Upper lobe of left lung (tissue), 4 donors: ENCODE measurements around the gene NCOR2.

Experiments
- POLR2AphosphoS5 ChIP-seq, 2 donors: sonication (generic); formaldehyde crosslinking; IDR thresholded peaks; one replicate each; pipeline ENCODE4 v1.5.1; 2017; ENCODE audit warnings: antibody characterized with exemption in 2 of 2
- TF ChIP-seq, protein P1 (sequence below), 6 experiments: fragments of 450-650 bp in 4 of 6; fragments of 200-600 bp in 2 of 6; sonication (generic) in 2 of 6; IDR thresholded peaks; one replicate each; pipeline ENCODE4 v1.5.1; 2016 to 2019; ENCODE audit warnings: antibody characterized with exemption in 6 of 6

DNA sequence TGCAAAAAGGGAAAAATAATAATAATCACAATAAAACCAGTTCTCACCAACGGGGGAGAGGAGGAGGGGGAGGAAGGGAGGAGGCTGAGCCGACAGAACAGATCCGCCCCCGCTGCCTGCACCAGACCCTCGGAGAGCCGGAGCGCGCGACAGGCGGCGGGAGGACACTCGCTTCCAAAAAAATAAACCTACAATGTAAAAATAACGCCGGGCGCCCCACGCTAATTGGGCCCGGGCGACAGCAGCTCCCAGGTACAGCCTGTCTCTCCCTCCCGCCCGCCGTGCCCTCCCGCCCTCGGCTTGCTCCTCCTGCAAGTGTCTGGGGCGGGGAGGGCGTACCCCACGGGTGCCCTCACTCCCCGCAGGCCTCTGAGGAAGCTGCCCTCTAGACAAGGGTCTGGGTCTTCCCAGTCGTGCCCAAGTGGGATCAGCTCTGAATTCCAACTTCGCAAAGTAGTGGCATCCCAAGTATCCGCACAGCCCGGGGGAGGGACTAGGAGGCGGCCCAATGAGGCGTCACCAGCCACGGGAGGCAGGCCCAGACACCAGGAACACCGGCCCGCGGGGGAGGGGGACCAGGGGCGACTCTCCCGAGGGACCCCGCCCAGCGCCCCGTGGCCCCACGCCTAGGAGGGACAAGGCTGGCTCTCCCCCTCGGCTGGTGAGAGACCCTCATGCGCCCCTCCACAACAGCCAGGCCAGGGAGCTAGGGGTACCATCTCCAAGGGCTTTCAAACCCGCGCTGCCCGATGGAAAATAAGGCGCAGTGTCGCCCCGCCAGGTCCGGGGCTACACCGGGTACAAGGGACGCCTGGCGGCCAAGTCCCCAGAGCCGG, 1.0 kb downstream of the NCOR2 start:
- peak; percentile 64 to 76 for TF ChIP-seq POLR2AphosphoS5 (IDR thresholded peaks at IDR 0.05)
- TF ChIP-seq, protein P1, sequence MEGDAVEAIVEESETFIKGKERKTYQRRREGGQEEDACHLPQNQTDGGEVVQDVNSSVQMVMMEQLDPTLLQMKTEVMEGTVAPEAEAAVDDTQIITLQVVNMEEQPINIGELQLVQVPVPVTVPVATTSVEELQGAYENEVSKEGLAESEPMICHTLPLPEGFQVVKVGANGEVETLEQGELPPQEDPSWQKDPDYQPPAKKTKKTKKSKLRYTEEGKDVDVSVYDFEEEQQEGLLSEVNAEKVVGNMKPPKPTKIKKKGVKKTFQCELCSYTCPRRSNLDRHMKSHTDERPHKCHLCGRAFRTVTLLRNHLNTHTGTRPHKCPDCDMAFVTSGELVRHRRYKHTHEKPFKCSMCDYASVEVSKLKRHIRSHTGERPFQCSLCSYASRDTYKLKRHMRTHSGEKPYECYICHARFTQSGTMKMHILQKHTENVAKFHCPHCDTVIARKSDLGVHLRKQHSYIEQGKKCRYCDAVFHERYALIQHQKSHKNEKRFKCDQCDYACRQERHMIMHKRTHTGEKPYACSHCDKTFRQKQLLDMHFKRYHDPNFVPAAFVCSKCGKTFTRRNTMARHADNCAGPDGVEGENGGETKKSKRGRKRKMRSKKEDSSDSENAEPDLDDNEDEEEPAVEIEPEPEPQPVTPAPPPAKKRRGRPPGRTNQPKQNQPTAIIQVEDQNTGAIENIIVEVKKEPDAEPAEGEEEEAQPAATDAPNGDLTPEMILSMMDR (IDR thresholded peaks at IDR 0.05) = peak in 1 of 6 experiments; percentile 31
